KOPT-K1 (cell line): Measurements from ENCODE around the gene MAP2.

Source experiments
- H3K27ac ChIP-seq: fragments of 200-600 bp; sonication (generic); 2 replicates; pipeline ENCODE4 v1.5.1; 2016; ENCODE audit warnings: antibody characterized with exemption, mild to moderate bottlenecking, low read depth, low read length; ENCODE audit not compliant: poor library complexity, severe bottlenecking
- H3K36me3 ChIP-seq: fragments of 200-600 bp; sonication (generic); 2 replicates; pipeline ENCODE4 v1.5.1; 2017; ENCODE audit warnings: antibody characterized with exemption, mild to moderate bottlenecking, low read length, moderate library complexity; ENCODE audit not compliant: insufficient read depth
- H3K9me3 ChIP-seq: fragments of 200-600 bp; sonication (generic); 2 replicates; pipeline ENCODE4 v1.5.1; 2017; ENCODE audit warnings: antibody characterized with exemption, low read length, mild to moderate bottlenecking; ENCODE audit not compliant: insufficient read depth, poor library complexity, severe bottlenecking

The MAP2 gene

GRCh38 chr2:209411718-209412117 is 12.1 kb upstream of the MAP2 start:
- H3K9me3 ChIP-seq: peaks cover 7% of the 10 kb centered on the region
- no peaks in the 10 kb centered on the region for H3K36me3 ChIP-seq
- H3K27ac ChIP-seq: no peak overlapping the region

GRCh38 chr2:209413311-209414014 is 10.4 kb upstream of the MAP2 start:
- Histone ChIP-seq H3K27ac (no peak overlapping the region), H3K36me3 (no peaks in the 10 kb centered on the region), H3K9me3 (peaks cover 7% of the 10 kb centered on the region)

- H3K36me3 ChIP-seq: no peaks in the 10 kb centered on the region
- peaks cover 7% of the 10 kb centered on the region for H3K9me3 ChIP-seq
- no peak overlapping the region for H3K27ac ChIP-seq
Observed at GRCh38 chr2:209416913-209417312, 6.9 kb upstream of the MAP2 start.

- no peak overlapping the region for H3K27ac ChIP-seq
- no peaks in the 10 kb centered on the region for H3K36me3 ChIP-seq
- no peaks in the 10 kb centered on the region for H3K9me3 ChIP-seq
Observed at GRCh38 chr2:209422191-209422754, 1.6 kb upstream of the MAP2 start.

- Histone ChIP-seq H3K9me3 (no peaks in the 10 kb centered on the region), H3K27ac (no peak overlapping the region), H3K36me3 (no peaks in the 10 kb centered on the region)
Observed at GRCh38 chr2:209424199-209424701, 403 bp downstream of the MAP2 start.

GRCh38 chr2:209424781-209425470 is 1.1 kb downstream of the MAP2 start:
- Histone ChIP-seq H3K27ac (no peak overlapping the region), H3K9me3 (no peaks in the 10 kb centered on the region), H3K36me3 (no peaks in the 10 kb centered on the region)

- no peaks in the 10 kb centered on the region for H3K36me3 ChIP-seq
- no peaks in the 10 kb centered on the region for H3K9me3 ChIP-seq
- H3K27ac ChIP-seq: no peak overlapping the region
Observed at GRCh38 chr2:209425471-209426071, 1.7 kb downstream of the MAP2 start.

- no peak overlapping the region for H3K27ac ChIP-seq
- H3K9me3 ChIP-seq: no peaks in the 10 kb centered on the region
Observed at GRCh38 chr2:209426432-209426831, 2.6 kb downstream of the MAP2 start.

GRCh38 chr2:209431701-209432100 is 7.9 kb downstream of the MAP2 start:
- H3K36me3 ChIP-seq: no peaks in the 10 kb centered on the region
- no peak overlapping the region for H3K27ac ChIP-seq
- no peaks in the 10 kb centered on the region for H3K9me3 ChIP-seq

More at GRCh38 chr2:209426432-209426831, 2.6 kb downstream of the MAP2 start:
- no peaks in the 10 kb centered on the region for H3K36me3 ChIP-seq

GRCh38 chr2:209441541-209441940 is 17.7 kb downstream of the MAP2 start:
- no peaks in the 10 kb centered on the region for H3K36me3 ChIP-seq
- H3K9me3 ChIP-seq: no peaks in the 10 kb centered on the region
- H3K27ac ChIP-seq: no peak overlapping the region

- Histone ChIP-seq H3K36me3 (no peaks in the 10 kb centered on the region), H3K27ac (no peak overlapping the region), H3K9me3 (no peaks in the 10 kb centered on the region)
Observed at GRCh38 chr2:209442939-209443338, 19.1 kb downstream of the MAP2 start.

- H3K36me3 ChIP-seq: no peaks in the 10 kb centered on the region
- no peaks in the 10 kb centered on the region for H3K9me3 ChIP-seq
- no peak overlapping the region for H3K27ac ChIP-seq
Observed at GRCh38 chr2:209445485-209445884, 21.6 kb downstream of the MAP2 start.

- Histone ChIP-seq H3K9me3 (no peaks in the 10 kb centered on the region), H3K27ac (no peak overlapping the region)
Observed at GRCh38 chr2:209451209-209451834, 27.5 kb downstream of the MAP2 start.

GRCh38 chr2:209456489-209456888 is 32.6 kb downstream of the MAP2 start:
- no peak overlapping the region for H3K27ac ChIP-seq
- H3K9me3 ChIP-seq: no peaks in the 10 kb centered on the region
- H3K36me3 ChIP-seq: no peaks in the 10 kb centered on the region

More at GRCh38 chr2:209451209-209451834, 27.5 kb downstream of the MAP2 start:
- no peaks in the 10 kb centered on the region for H3K36me3 ChIP-seq
